H1 (cell line): Measurements from ENCODE around the gene CACNA2D1. TPM values are rescaled to one million over a fixed set of nuclear protein-coding genes. Genes with fewer than 3 reads are reported as not detected.

Experiments
- CHD1 ChIP-seq: IDR thresholded peaks from 2 replicates; pipeline ENCODE4 v1.6.1; 2012; ENCODE audit warnings: low read depth, low read length, improper control_type of control experiment
- NRF1 ChIP-seq: IDR thresholded peaks from 2 replicates; pipeline ENCODE4 v1.6.1; 2011; ENCODE audit warnings: mild to moderate bottlenecking, low read depth, low read length, improper control_type of control experiment
- TEAD4 ChIP-seq: IDR thresholded peaks from 2 replicates; pipeline ENCODE4 v1.6.1; 2012; ENCODE audit warnings: low read depth, low read length, inconsistent platforms, mixed read lengths
- polyA plus RNA-seq, 7 experiments: library from polyadenylated mRNA; depleted of rRNA in 3 of 7; stranded (reverse) in 5 of 7; unstranded in 2 of 7; fragments of >200 nt in 5 of 7; fragments of 200-250 nt in 2 of 7; gene quantifications; 1 replicate in 5 of 7; 2 replicates in 1 of 7; 4 replicates in 1 of 7; pipeline versions ENCODE4 v1.2.1 to v1.2.3, GENCODE V29; 2011 to 2013; ENCODE audit warnings: missing spikeins in 2 of 7, mixed read lengths in 2 of 7
- total RNA-seq: library from RNA; stranded (reverse); fragmentation: NEBNext Ultra II Directional; extraction: Animal tissue kit (Norgen Biotek cat#: 25700); gene quantifications from 2 replicates; pipeline ENCODE4 v1.2.1, GENCODE V29; 2021

Gene CACNA2D1
- total and polyA plus RNA-seq, 2 of the 8 experiments (the other 6 are each of a cell fraction or from before 2014, with no cell fraction given) = 4.3 to 27.3 TPM

DNA sequence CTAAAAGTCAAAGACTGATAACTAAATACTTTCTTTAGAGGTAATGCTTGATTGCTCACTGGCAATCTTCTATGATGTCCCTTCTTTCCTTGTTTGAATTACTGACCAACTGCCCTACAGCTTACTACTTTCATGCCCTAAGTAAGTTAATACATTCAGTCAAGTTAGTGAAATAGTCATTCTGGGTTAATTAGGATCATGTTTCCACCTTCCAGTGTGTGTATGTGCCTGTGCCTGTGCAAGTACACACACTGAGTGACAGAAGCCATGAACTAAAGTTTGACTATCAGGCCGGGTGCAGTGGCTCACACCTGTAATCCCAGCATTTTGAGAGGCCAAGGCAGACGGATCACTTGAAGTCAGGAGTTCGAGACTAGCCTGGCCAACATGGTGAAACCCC lies 187.9 kb downstream of the CACNA2D1 start (continued):
- TF ChIP-seq NRF1 (no peak), CHD1 (no peak), TEAD4 (no peak)
